A549 treated with DMSO at 1 μM for 4 hours (cell line): ENCODE results near the gene ESPNL. TPM values are rescaled to one million over a fixed set of nuclear protein-coding genes. Genes with fewer than 3 reads are reported as not detected.

Source experiments
- total RNA-seq: library from RNA; stranded (reverse); fragments of 200-300 nt; extraction: Qiagen RNA extraction; gene quantifications from 5 replicates; pipeline ENCODE4 v1.2.3, GENCODE V29; 2022; ENCODE audit warnings: low read depth

ESPNL gene
- total RNA-seq, result 0.06 to 0.46 TPM (median 0.18 TPM) in 5 replicates

DNA sequence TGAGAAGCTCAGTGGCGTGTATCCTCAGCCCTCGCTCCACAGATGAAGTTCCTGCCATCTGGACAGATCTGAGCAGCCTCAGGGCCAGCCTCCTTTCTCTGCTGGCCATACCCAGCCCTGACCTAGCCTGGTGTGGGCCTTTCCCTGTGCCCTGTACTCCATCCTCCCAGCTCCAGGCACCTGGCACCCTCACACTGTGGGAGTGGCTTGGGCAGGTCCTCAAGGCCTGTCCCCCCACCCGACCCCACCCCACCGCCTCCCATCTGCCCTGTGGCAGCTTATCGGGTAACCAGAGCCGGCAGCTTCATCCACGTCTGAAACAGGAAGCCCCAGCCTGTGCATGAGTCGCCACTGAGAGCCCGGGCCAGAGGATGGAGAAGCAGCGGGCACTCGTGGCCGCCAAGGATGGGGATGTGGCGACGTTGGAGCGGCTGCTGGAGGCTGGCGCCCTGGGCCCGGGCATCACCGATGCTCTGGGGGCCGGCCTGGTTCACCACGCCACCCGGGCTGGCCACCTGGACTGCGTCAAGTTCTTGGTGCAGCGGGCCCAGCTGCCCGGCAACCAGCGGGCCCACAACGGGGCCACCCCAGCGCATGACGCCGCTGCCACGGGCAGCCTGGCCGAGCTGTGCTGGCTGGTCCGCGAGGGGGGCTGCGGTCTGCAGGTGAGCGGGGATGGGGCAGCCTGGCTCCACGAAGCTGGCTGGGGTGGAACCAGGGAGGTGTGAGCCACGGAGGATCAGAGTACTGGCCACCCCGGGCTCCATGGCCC lies at the start of gene ESPNL:
ESPNL (plus strand) TSS at position 292 of the 772 bp plus-strand sequence; CDS start at position 372, 80 bp downstream.

GRCh38 chr2:238060542-238061314 lies 39.4 kb upstream of the ESPNL start, which contains the start of gene SCLY:
Gene SCLY, plus strand, starts transcription at chr2:238061001. Its CDS starts 54 bp downstream, at chr2:238061055.

GRCh38 chr2:238138331-238139195 lies 38.4 kb downstream of the ESPNL start, which contains the start of gene KLHL30:
Gene KLHL30, plus strand, starts transcription at chr2:238138668. Its CDS starts 2,087 bp downstream, at chr2:238140755.

GRCh38 chr2:238158509-238159070 lies 58.5 kb downstream of the ESPNL start, which contains the start of gene ERFE:
Gene ERFE, plus strand, starts transcription at chr2:238158970. Its CDS starts 38 bp downstream, at chr2:238159008.

Other genes starting within 250 kb of the ESPNL start
- gene RAMP1, start 240.7 kb upstream of the ESPNL start, total RNA-seq, result not detected in 5 replicates
- 44.6 to 54.7 TPM (median 49.8 TPM) in 5 replicates for gene UBE2F, start 133.3 kb upstream of the ESPNL start, total RNA-seq
- 19.7 to 26.6 TPM (median 23.2 TPM) in 5 replicates for gene SCLY, start 39.3 kb upstream of the ESPNL start, total RNA-seq
- gene KLHL30, start 38.3 kb downstream of the ESPNL start, total RNA-seq, result 0.07 to 0.22 TPM (median 0.12 TPM) in 5 replicates
- gene ERFE, start 58.6 kb downstream of the ESPNL start, total RNA-seq, result 6.3 to 8.3 TPM (median 7.7 TPM) in 5 replicates
- gene ILKAP, start 103.4 kb downstream of the ESPNL start, total RNA-seq, result 32.7 to 44.2 TPM (median 42.8 TPM) in 5 replicates
- 11.1 to 14.8 TPM (median 12.2 TPM) in 5 replicates for gene HES6, start 139.7 kb downstream of the ESPNL start, total RNA-seq
- gene PER2, start 188.3 kb downstream of the ESPNL start, total RNA-seq, result 3.7 to 4.5 TPM (median 4.0 TPM) in 5 replicates
- 11.1 to 16.3 TPM (median 13.2 TPM) in 5 replicates for gene TRAF3IP1, start 220.2 kb downstream of the ESPNL start, total RNA-seq